B cell (primary cell): ENCODE data around the gene PAMR1. TPM values are rescaled to one million over a fixed set of nuclear protein-coding genes. Genes with fewer than 3 reads are reported as not detected.

ENCODE experiments used
- ATAC-seq: fragments of 200-7000 bp; cut with Tn5 transposase; one replicate; pipeline ENCODE4 v1.10.0; 2021; ENCODE audit warnings: low read depth, mild to moderate bottlenecking, moderate number of reproducible peaks, moderate library complexity
- CTCF ChIA-PET: fragments of 350-600 bp; sonication (Branson Sonifier 250); formaldehyde crosslinking; loops from one replicate; lab custom pipeline; 2021; ENCODE audit warnings: antibody characterized with exemption, inconsistent platforms; lab: Charles Lee
- POLR2A ChIA-PET: fragments of 350-600 bp; sonication (Branson Sonifier 250); formaldehyde crosslinking; loops from one replicate; lab custom pipeline; 2021; ENCODE audit warnings: antibody characterized with exemption; lab: Charles Lee
- DNase-seq: peaks from one replicate; pipeline ENCODE4 v3.0.0; 2013
- H2AFZ ChIP-seq: 2 replicates; pipeline ENCODE4 v1.6.1; 2012; ENCODE audit warnings: mild to moderate bottlenecking, low read depth, low read length; ENCODE audit not compliant: insufficient read depth, poor library complexity, severe bottlenecking
- H3K27ac ChIP-seq, 2 donors: 1 replicate in 1 of 2; 2 replicates in 1 of 2; pipeline ENCODE4 v1.5.1; 2012 to 2013; ENCODE audit warnings: low read length in 2 of 2, mild to moderate bottlenecking in 2 of 2, moderate library complexity in 1 of 2
- H3K27me3 ChIP-seq, 4 experiments: fragments of 200-600 bp in 1 of 4; sonication (generic) in 1 of 4; replicated peaks in 1 of 4; 1 replicate in 2 of 4; 2 replicates in 2 of 4; pipeline versions ENCODE4 v1.6.1 to v1.7.0; 2013 to 2016; ENCODE audit warnings: low read length in 3 of 4, mild to moderate bottlenecking in 2 of 4, mixed read lengths in 1 of 4, moderate library complexity in 1 of 4; ENCODE audit not compliant: insufficient read depth in 4 of 4, control insufficient read depth in 3 of 4; ENCODE audit errors: control extremely low read depth in 1 of 4
- H3K36me3 ChIP-seq, 2 experiments: replicated peaks in 1 of 2; 1 replicate in 1 of 2; 2 replicates in 1 of 2; pipeline versions ENCODE4 v1.6.1 to v1.7.1; 2013; ENCODE audit warnings: low read length in 1 of 2; ENCODE audit not compliant: insufficient read depth in 2 of 2, control insufficient read depth in 1 of 2; ENCODE audit errors: control extremely low read depth in 1 of 2, extremely low read depth in 1 of 2
- H3K4me1 ChIP-seq, 2 donors: fragments of 200-600 bp in 1 of 2; sonication (generic) in 1 of 2; 1 replicate in 1 of 2; 2 replicates in 1 of 2; pipeline versions ENCODE4 v1.5.1 to v1.6.1; 2013 to 2017; ENCODE audit warnings: low read length in 2 of 2; ENCODE audit not compliant: control insufficient read depth in 2 of 2, insufficient read depth in 2 of 2
- H3K4me2 ChIP-seq: replicated peaks from 2 replicates; pipeline ENCODE3; 2012; ENCODE audit warnings: mild to moderate bottlenecking, low read depth, low read length; ENCODE audit not compliant: poor library complexity, severe bottlenecking
- H3K4me3 ChIP-seq, 5 experiments: fragments of 200-600 bp in 1 of 5; sonication (generic) in 1 of 5; 1 replicate in 3 of 5; 2 replicates in 2 of 5; pipeline versions ENCODE4 v1.5.1 to v1.7.0; 2011 to 2016; ENCODE audit warnings: low read length in 4 of 5, mild to moderate bottlenecking in 4 of 5, low read depth in 2 of 5, control low read depth in 1 of 5, moderate library complexity in 1 of 5; ENCODE audit not compliant: insufficient read depth in 1 of 5; ENCODE audit errors: control extremely low read depth in 1 of 5, extremely low read depth in 1 of 5
- H3K79me2 ChIP-seq: fragments of 200-600 bp; sonication (generic); one replicate; pipeline ENCODE4 v1.6.0; 2016; ENCODE audit warnings: low read length; ENCODE audit not compliant: control insufficient read depth, insufficient read depth
- H3K9ac ChIP-seq: fragments of 200-600 bp; sonication (generic); 2 replicates; pipeline ENCODE4 v1.6.1; 2017; ENCODE audit warnings: mild to moderate bottlenecking, low read length, moderate library complexity
- H3K9me3 ChIP-seq, 3 donors: one replicate each; pipeline versions ENCODE4 v1.6.1 to v1.7.1; 2013; ENCODE audit warnings: low read length in 2 of 3; ENCODE audit not compliant: control insufficient read depth in 2 of 3, insufficient read depth in 1 of 3; ENCODE audit errors: control extremely low read depth in 1 of 3
- H4K20me1 ChIP-seq: 2 replicates; pipeline ENCODE4 v1.6.0; 2012; ENCODE audit warnings: mild to moderate bottlenecking, low read length; ENCODE audit not compliant: insufficient read depth, control insufficient read depth, poor library complexity, severe bottlenecking
- H3K27ac Mint-ChIP-seq: one replicate; pipeline ENCODE4 v1.8.0; 2021; ENCODE audit warnings: mixed read lengths
- H3K27me3 Mint-ChIP-seq: one replicate; pipeline ENCODE4 v1.8.0; 2021; ENCODE audit warnings: mixed read lengths
- H3K4me1 Mint-ChIP-seq: one replicate; pipeline ENCODE4 v1.8.0; 2021; ENCODE audit warnings: mixed read lengths
- H3K4me3 Mint-ChIP-seq: one replicate; pipeline ENCODE4 v1.8.0; 2021; ENCODE audit warnings: mixed read lengths
- H3K9me3 Mint-ChIP-seq: one replicate; pipeline ENCODE4 v1.8.0; 2022; ENCODE audit warnings: mixed read lengths; ENCODE audit not compliant: insufficient read depth
- EZH2 ChIP-seq: IDR thresholded peaks from 2 replicates; pipeline ENCODE4 v1.6.1; 2012; ENCODE audit warnings: borderline replicate concordance, low read depth, mild to moderate bottlenecking, moderate library complexity, low read length; ENCODE audit not compliant: insufficient read depth, poor library complexity, severe bottlenecking
- WGBS: methylation state at CpG from one replicate; pipeline ENCODE4 v1.1.5; 2013; ENCODE audit warnings: missing lambda C conversion rate; ENCODE audit not compliant: insufficient coverage; 5-methylcytosine and 5-hydroxymethylcytosine counted together
- intact Hi-C: fragments of 100-400 bp; cut with micrococcal nuclease; formaldehyde crosslinking; loops from one replicate; pipeline ENCODE4 v1.10.0; 2022
- polyA plus RNA-seq: library from polyadenylated mRNA; depleted of rRNA; stranded (reverse); fragments of >200 nt; gene quantifications from 2 replicates; pipeline ENCODE4 v1.2.3, GENCODE V29; 2012
- total RNA-seq, 2 donors: library from RNA; stranded (reverse); fragments of 120-200 nt in 1 of 2; gene quantifications; 1 replicate in 1 of 2; 2 replicates in 1 of 2; pipeline versions ENCODE4 v1.2.3 to v1.2.4, GENCODE V29; 2013 to 2022
- TF ChIP-seq, protein P1 (sequence below): fragments of 200-600 bp; IDR thresholded peaks from one replicate; pipeline ENCODE4 v1.8.0; 2022; ENCODE audit warnings: antibody characterized with exemption, mild to moderate bottlenecking

The PAMR1 gene
- total and polyA plus RNA-seq, 2 donors (not counting 1 experiment from before 2014, with no cell fraction given): not detected

DNA sequence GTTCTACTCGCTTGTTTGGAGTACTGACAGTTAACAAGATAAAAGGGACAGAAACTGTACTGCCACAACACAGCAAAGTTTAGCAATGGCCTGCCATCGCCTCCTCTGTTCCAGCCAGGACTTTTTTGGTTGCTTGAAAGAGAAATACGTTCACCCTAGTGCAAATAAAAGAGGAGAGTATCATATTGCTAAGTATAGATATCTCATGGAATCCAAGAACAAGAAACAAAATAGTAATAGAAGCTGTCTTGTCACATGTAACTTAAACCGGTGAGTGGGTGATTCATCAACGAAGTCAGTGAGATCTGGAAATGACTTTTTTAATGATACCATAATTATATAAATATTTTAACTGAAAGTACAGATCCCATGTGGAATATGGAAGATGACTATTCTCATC, 141.5 kb downstream of the PAMR1 start:
- H3K4me1 Mint-ChIP-seq: peaks cover 3% of the 10 kb centered on the region
- H3K9me3 Mint-ChIP-seq: no peaks in the 10 kb centered on the region
- Histone ChIP-seq H3K36me3 (no peaks in the 10 kb centered on the region), H3K9ac (no peak overlapping the region), H2AFZ (no peak overlapping the region), H3K4me2 (no peak overlapping the region), H3K79me2 (no peaks in the 10 kb centered on the region), H4K20me1 (no peaks in the 10 kb centered on the region), H3K27ac (no peak overlapping the region), H3K27me3 (no peaks in the 10 kb centered on the region), H3K9me3 (no peaks in the 10 kb centered on the region), H3K4me3 (no peak overlapping the region), H3K4me1 (no peaks in the 10 kb centered on the region)
- no CpG with 5 or more reads among the region's 5 CpGs for WGBS
- no peaks in the 10 kb centered on the region for H3K27me3 Mint-ChIP-seq
- ATAC-seq: no peak
- no peak overlapping the region for H3K4me3 Mint-ChIP-seq
- no peak for DNase-seq
- intact Hi-C loops: no loop called here
- H3K27ac Mint-ChIP-seq: no peak overlapping the region
- ChIA-PET CTCF (interaction anchor here (1.1 to 11.8 kb wide), 2 partner anchors 457 to 458 kb away, joined by 4 to 248 read pairs; no protein-coding TSS in a partner anchor), POLR2A (no interaction called here)
- no peak for TF ChIP-seq EZH2
- TF ChIP-seq, protein P1, sequence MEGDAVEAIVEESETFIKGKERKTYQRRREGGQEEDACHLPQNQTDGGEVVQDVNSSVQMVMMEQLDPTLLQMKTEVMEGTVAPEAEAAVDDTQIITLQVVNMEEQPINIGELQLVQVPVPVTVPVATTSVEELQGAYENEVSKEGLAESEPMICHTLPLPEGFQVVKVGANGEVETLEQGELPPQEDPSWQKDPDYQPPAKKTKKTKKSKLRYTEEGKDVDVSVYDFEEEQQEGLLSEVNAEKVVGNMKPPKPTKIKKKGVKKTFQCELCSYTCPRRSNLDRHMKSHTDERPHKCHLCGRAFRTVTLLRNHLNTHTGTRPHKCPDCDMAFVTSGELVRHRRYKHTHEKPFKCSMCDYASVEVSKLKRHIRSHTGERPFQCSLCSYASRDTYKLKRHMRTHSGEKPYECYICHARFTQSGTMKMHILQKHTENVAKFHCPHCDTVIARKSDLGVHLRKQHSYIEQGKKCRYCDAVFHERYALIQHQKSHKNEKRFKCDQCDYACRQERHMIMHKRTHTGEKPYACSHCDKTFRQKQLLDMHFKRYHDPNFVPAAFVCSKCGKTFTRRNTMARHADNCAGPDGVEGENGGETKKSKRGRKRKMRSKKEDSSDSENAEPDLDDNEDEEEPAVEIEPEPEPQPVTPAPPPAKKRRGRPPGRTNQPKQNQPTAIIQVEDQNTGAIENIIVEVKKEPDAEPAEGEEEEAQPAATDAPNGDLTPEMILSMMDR: no peak

Other genes starting within 250 kb of the PAMR1 start
- gene SLC1A2, start 106.1 kb downstream of the PAMR1 start, total RNA-seq: not detected in 2 replicates
- gene SLC1A2, start 106.1 kb downstream of the PAMR1 start, polyA plus RNA-seq: not detected in 2 replicates
- 0.36 TPM in 1 of 2 replicates, not detected in the other for gene FJX1, start 92.8 kb upstream of the PAMR1 start, total RNA-seq
- 0.03 TPM in 1 of 2 replicates, not detected in the other for gene FJX1, start 92.8 kb upstream of the PAMR1 start, polyA plus RNA-seq
- 71.1 TPM in 2 replicates for gene TRIM44, start 137.2 kb upstream of the PAMR1 start, total RNA-seq
- gene TRIM44, start 137.2 kb upstream of the PAMR1 start, polyA plus RNA-seq: 35.2 and 39.1 TPM in 2 replicates